Dermis microvascular lymphatic vessel endothelial cell (primary cell): ENCODE data around the gene AARS2. TPM values are rescaled to one million over a fixed set of nuclear protein-coding genes. Genes with fewer than 3 reads are reported as not detected.

Experiments
- DNase-seq, 2 donors: peaks; one replicate each; pipeline versions ENCODE4 v3.0.0 to v3.0.0-alpha.2; 2010; ENCODE audit warnings: low read depth in 2 of 2
- total RNA-seq: library from RNA; depleted of rRNA; stranded (reverse); fragments of >200 nt; gene quantifications from 2 replicates; pipeline ENCODE4 v1.2.1, GENCODE V29; 2014

The AARS2 gene
- total RNA-seq, 1 donor from 2014 or later = 10.7 TPM

GRCh38 chr6:44276667-44277640, 36.2 kb downstream of the AARS2 start:
- no peak for DNase-seq

- no peak for DNase-seq
Observed at GRCh38 chr6:44275749-44276648, 37.1 kb downstream of the AARS2 start.

GRCh38 chr6:44275271-44275748, 37.8 kb downstream of the AARS2 start:
- no peak for DNase-seq

- no peak for DNase-seq
Observed at GRCh38 chr6:44273617-44274016, 39.5 kb downstream of the AARS2 start.

GRCh38 chr6:44272999-44273566, 40.1 kb downstream of the AARS2 start:
- no peak for DNase-seq

GRCh38 chr6:44272529-44272928, 40.6 kb downstream of the AARS2 start:
- no peak for DNase-seq

- DNase-seq = no peak
Observed at GRCh38 chr6:44271914-44272313, 41.2 kb downstream of the AARS2 start.

- no peak for DNase-seq
Observed at GRCh38 chr6:44271406-44271723, 41.8 kb downstream of the AARS2 start.

GRCh38 chr6:44270526-44271405, 42.4 kb downstream of the AARS2 start:
- DNase-seq = no peak

- no peak for DNase-seq
Observed at GRCh38 chr6:44269921-44270525, 43.1 kb downstream of the AARS2 start, which contains the start of gene TMEM151B. TMEM151B (plus strand) TSS chr6:44270450; CDS start chr6:44270743, 293 bp downstream.

GRCh38 chr6:44269178-44269920, 43.8 kb downstream of the AARS2 start:
- DNase-seq = no peak

GRCh38 chr6:44268095-44268628, 45.0 kb downstream of the AARS2 start:
- DNase-seq = peak; percentile 44 to 65

- DNase-seq = no peak
Observed at GRCh38 chr6:44267252-44267651, 45.9 kb downstream of the AARS2 start.

GRCh38 chr6:44266347-44266746, 46.8 kb downstream of the AARS2 start:
- no peak for DNase-seq

GRCh38 chr6:44265722-44266233, 47.4 kb downstream of the AARS2 start:
- DNase-seq = no peak

- DNase-seq = peak; percentile 75 to 92
Observed at GRCh38 chr6:44265007-44265721, 48.0 kb downstream of the AARS2 start, which contains the start of gene NFKBIE. NFKBIE (minus strand) TSS chr6:44265551; CDS start chr6:44265346, 205 bp downstream.

GRCh38 chr6:44264154-44265006, 48.8 kb downstream of the AARS2 start:
- DNase-seq = no peak
